Measurements from ENCODE around the gene MAML2.

MAML2 gene

GRCh38 chr11:96338910-96339705, 3.9 kb downstream of the MAML2 start:
- DNase-seq: peak; percentile 40

GRCh38 chr11:96337541-96338431, 5.2 kb downstream of the MAML2 start:
- DNase-seq: no peak

GRCh38 chr11:96335388-96335787, 7.6 kb downstream of the MAML2 start:
- no peak for DNase-seq

DNA sequence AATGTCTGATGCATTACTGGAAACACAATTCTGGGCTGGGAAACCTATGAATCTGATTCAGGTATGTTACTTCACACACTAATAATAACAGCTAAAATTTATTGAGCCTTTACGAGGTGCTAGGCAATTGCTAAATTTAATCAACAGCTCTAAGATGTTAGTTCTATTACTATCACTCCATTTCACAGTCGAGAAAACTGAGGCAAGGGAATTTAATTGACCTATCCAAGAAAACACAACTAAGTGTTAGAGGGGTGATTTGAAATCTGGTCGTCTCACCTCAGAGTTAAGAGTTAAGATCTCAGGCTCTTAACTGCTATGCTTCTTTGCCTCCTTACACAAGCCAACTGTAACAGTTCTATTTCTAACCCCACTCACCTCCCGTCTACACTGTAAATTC, 8.8 kb downstream of the MAML2 start:
- DNase-seq: no peak

DNA sequence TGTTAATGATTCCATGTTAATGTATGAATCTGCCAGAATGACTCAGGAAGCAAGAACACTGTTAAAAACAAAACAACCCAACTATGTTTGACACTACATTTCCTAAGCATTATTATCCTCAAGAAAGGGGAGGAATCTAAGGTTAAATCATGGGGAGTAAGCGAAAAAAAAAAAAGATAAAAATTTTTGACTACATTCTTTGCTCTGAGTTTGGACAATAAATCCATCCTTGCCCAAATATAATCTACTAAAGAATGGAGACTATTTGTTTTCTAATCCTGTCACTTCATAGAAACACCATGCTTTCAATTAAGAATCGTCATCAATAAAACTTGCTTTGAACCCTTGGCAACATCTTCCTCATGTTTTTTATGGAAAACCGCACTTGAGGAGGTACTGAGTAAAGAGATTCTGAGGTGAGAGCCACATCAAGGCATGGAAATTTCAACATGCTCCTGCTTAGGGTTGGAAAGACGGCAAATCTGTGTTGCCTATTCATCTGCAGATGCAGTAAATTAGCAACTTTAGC, 9.7 kb downstream of the MAML2 start:
- DNase-seq: no peak

- no peak for DNase-seq
Observed at GRCh38 chr11:96332126-96332771, 10.7 kb downstream of the MAML2 start.

- DNase-seq: no peak
Observed at GRCh38 chr11:96331699-96332116, 11.3 kb downstream of the MAML2 start.

DNA sequence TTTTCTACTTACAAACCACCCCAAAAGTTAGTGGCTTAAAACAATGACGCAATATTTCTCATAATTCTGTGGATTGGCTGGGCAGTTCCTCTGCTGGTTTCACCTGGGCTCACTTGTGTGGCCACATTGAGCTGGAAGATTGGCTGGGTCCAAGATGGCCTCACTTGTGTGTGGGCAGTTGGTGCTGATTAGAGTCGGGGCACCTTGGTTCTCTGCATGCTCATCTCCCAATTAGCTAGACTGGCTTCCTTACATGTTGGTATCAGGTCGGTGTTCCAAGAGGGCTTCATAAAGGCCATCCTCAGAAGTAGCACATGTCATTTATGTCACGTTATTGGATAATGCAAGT, 12.5 kb downstream of the MAML2 start:
- DNase-seq: no peak

DNA sequence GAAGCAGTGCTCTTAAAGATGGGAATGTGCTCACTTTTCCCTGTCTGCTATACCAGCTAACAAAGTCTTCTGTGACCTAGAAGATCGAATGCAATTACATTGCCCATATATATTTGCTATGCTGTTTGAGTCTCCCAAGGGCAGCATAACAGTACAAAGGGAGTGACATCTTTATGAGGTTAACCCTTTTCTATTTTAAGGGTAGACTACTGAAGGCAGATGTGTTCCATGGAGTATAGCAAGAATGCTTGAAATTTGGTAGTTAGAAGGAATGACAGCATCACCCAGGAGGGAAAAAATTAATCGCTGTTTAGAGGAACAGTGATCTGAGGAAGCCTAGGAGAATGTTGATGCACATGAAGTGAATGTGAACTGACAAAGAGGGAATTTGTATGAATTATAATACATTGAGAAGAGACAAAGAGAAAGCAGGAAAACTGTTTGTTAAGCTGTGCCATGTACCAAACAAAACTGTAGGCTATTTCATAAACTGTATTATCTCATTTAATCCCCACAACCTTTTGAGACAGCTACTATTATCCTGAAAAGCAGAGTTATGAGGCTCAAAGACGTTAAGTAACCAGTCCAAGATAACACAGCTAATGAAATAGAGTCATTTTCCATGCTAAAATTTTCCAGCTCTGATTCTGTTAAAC, 13.0 kb downstream of the MAML2 start:
- DNase-seq: no peak

- no peak for DNase-seq
Observed at GRCh38 chr11:96329419-96329818, 13.6 kb downstream of the MAML2 start.

DNA sequence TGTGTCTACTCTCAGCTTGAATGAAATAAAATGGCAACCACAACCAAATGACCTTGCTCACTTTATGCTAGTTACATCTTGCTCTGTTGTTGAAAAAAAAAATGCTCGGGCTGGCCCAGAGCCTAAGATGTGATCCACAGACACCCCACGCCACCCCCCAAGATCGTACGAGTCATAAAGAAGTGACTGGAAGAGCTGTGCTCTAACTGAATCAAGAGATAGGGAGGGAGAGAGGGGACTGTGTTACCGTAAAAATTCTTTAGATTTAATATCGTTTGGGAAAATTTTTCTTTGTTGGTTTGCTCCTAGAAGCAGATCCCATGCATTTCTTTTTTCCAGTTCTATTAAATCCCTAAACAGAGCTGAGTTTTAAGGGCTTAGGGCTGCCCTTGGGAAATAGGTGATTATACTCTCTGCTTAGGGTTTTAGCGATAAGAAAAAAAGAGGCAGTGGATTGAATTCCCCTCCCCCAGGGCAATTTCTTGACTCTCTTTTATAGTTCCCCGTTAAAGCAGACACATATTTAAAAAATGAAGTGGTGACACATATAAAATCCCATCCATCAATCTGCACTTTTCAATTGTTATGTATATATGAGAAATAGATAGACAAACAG, 14.5 kb downstream of the MAML2 start:
- no peak for DNase-seq

GRCh38 chr11:96326959-96327358, 16.0 kb downstream of the MAML2 start:
- no peak for DNase-seq

DNA sequence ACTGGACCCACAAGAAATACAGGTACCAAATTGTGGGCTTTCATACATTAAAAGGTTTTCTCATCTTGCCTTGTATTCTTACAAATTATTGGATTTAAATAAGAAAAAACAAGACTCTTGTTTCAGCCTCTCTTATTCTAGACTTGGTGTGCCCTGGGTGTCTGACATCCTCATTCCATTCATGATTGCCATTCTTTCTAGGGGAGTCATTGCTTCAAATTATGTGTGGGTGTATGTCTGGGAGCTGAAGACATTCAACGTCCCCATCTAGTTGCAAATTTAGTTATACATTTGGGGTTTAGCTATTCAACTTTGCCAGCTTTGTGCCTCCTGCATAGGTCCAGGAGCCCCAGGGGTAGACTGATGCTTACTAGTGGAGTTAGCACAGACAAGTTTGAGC, 18.1 kb downstream of the MAML2 start:
- no peak for DNase-seq

GRCh38 chr11:96323642-96323985, 19.4 kb downstream of the MAML2 start:
- DNase-seq: no peak

DNA sequence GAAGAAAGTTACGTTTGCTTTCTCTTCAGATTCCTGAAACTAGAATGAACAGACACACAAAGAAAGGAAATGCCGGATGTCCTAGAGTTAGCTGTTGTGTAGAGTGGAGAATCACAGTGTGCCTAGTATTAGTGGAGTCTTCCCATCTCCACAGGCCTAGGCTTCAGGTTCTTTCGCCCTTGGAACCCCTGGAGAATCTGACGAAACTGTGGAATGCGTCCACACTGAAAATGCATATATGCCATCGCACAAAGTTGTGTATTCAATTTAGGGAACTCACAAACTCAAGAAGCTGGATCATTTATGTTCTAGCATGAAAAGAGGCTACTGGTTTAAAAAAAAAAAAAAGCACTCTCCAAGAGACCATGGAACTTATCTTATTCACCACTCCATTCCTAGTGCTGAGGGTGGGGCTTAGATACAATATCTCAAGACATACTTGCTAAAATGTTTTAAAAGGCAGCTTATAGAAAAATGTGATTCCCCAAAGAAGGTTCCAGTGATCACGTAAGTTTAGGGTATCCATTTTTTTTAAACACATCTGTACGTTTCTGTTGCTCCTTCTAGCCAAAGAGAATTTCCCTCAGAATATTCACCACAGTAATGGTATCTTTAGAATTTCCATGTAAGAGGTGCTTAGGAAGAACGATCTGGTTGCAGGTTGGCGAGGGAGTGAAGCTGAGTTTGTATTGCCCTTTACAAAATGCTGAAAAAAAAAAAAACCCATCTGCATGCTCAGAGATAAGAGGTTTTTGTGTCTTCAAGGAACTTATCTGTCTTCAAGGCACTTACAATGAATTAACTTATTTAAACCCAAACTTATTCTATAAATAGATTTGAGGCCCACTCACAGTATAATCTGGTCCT, 20.0 kb downstream of the MAML2 start:
- no peak for DNase-seq

DNA sequence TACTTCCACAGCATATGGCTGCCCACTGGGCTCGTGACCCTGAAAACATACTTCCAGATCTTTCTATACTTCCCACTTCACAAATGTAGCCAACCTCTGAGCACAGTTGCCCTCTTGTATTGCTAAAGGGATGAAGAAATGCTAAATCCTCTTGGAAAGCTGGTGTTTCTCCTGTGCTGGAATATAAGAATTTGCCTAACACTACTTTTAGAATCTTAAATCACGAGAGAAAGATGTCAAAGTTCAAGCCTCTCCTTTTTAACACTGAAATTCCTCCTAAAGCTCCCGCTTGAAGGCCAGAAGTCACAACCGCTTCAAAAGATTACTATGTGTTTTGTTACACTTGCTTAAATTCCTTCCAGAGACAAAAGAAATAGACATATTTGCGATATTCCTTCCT, 21.9 kb downstream of the MAML2 start:
- DNase-seq: no peak

GRCh38 chr11:96319898-96320656, 22.9 kb downstream of the MAML2 start:
- no peak for DNase-seq

DNA sequence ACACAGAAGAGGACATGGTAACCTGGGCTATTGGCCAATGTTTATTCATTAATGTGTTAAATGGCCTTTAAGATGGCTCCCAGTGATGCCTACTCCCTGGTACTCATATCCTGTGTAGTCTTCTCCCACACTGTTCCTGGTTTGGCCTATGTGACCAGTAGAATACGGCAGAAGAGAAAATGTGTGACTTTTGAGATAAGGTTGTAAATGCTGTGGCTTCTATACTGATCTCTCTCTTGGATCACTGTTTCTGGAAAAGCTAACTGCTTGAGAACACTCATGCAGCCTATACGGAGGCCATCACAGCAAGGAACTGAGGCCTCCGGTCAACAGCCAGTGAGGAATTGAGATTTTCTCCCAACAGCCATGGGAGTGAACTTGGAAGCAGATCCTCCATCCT, 24.1 kb downstream of the MAML2 start:
- no peak for DNase-seq

- DNase-seq: no peak
Observed at GRCh38 chr11:96318399-96318798, 24.6 kb downstream of the MAML2 start.

GRCh38 chr11:96317985-96318384, 25.0 kb downstream of the MAML2 start:
- DNase-seq: no peak

DNA sequence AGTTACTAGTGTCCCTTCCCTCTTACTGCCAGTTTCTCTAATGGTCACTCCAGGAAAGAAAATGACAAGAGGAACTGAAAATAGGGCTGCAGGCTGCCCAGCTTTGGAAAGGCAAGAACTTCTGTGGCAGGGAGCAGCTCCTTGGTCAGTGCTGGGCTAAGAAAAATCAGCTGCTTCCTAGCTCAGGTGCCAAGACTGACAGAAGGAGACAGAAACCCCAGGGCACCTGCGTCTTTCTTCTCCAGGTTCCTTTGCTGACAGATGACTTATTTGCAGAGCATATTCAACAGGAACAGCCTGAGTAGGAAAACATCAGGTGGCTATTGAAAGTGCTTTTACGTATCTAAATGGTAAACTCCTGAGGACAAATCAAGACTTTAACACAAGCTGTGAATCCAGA, 25.4 kb downstream of the MAML2 start:
- DNase-seq: no peak
